ENCODE measurements around the gene VAPB.

VAPB gene

GRCh38 chr20:58435237-58435636, 46.2 kb downstream of the VAPB start:
- DNase-seq (ENCODE audit: low read depth): no peak

- DNase-seq (ENCODE audit: low read depth): no peak
These were observed 48.0 kb downstream of the VAPB start for GRCh38 chr20:58436868-58437645.

- DNase-seq (ENCODE audit: low read depth): no peak
These were observed 50.2 kb downstream of the VAPB start for GRCh38 chr20:58438970-58439808.

- peak; percentile 44 for DNase-seq (ENCODE audit: low read depth)
These were observed 51.2 kb downstream of the VAPB start for GRCh38 chr20:58440021-58440767.

- no peak for DNase-seq (ENCODE audit: low read depth)
These were observed 52.7 kb downstream of the VAPB start for GRCh38 chr20:58441723-58442122.

- DNase-seq (ENCODE audit: low read depth): no peak
These were observed 55.8 kb downstream of the VAPB start for GRCh38 chr20:58444746-58445255.

GRCh38 chr20:58446264-58446959, 57.4 kb downstream of the VAPB start:
- no peak for DNase-seq (ENCODE audit: low read depth)

GRCh38 chr20:58446960-58447265, 57.9 kb downstream of the VAPB start:
- DNase-seq (ENCODE audit: low read depth): no peak

- peak; percentile 77 for DNase-seq (ENCODE audit: low read depth)
These were observed 58.7 kb downstream of the VAPB start for GRCh38 chr20:58447511-58448391.

GRCh38 chr20:58448958-58449357, 59.9 kb downstream of the VAPB start:
- no peak for DNase-seq (ENCODE audit: low read depth)

GRCh38 chr20:58449681-58450221, 60.7 kb downstream of the VAPB start:
- no peak for DNase-seq (ENCODE audit: low read depth)

- DNase-seq (ENCODE audit: low read depth): peak; percentile 77
These were observed 61.2 kb downstream of the VAPB start for GRCh38 chr20:58450254-58450653.

- no peak for DNase-seq (ENCODE audit: low read depth)
These were observed 63.7 kb downstream of the VAPB start for GRCh38 chr20:58452667-58453255.

GRCh38 chr20:58453391-58453790, 64.4 kb downstream of the VAPB start:
- no peak for DNase-seq (ENCODE audit: low read depth)

GRCh38 chr20:58454460-58454859, 65.4 kb downstream of the VAPB start:
- DNase-seq (ENCODE audit: low read depth): no peak

GRCh38 chr20:58457083-58457695, 68.2 kb downstream of the VAPB start:
- peak; percentile 100 for DNase-seq (ENCODE audit: low read depth)

- peak; percentile 84 for DNase-seq (ENCODE audit: low read depth)
These were observed 69.5 kb downstream of the VAPB start for GRCh38 chr20:58458342-58459057.

- DNase-seq (ENCODE audit: low read depth): peak; percentile 20
These were observed 70.2 kb downstream of the VAPB start for GRCh38 chr20:58459058-58459750.
